Activated effector memory CD4-positive, alpha-beta T cell treated with anti-CD3 and anti-CD28 coated beads, Interleukin-2, amount 50 U/mL, for 16 hours (primary cell): ENCODE measurements around the gene SSU72.
"Not testable (repeated sequence)": the region's sequence is repeated elsewhere in the genome, so short reads cannot be mapped to it uniquely, and the experiment has no call there.

Experiments used
- DNase-seq: peaks from one replicate; pipeline ENCODE4 v3.0.0-alpha.2; 2020

SSU72 gene

GRCh38 chr1:1523651-1524050 is 51.0 kb downstream of the SSU72 start:
- DNase-seq, result not testable (repeated sequence)

- not testable (repeated sequence) for DNase-seq
Measured at GRCh38 chr1:1523226-1523625, 51.4 kb downstream of the SSU72 start.

- DNase-seq, result not testable (repeated sequence)
Measured at GRCh38 chr1:1522536-1522935, 52.1 kb downstream of the SSU72 start.

- DNase-seq, result no peak
Measured at GRCh38 chr1:1521331-1521730, 53.3 kb downstream of the SSU72 start.

- not testable (repeated sequence) for DNase-seq
Measured at GRCh38 chr1:1519805-1520505, 54.7 kb downstream of the SSU72 start.

GRCh38 chr1:1518621-1519007 is 56.0 kb downstream of the SSU72 start:
- not testable (repeated sequence) for DNase-seq

- DNase-seq, result no peak
Measured at GRCh38 chr1:1517973-1518620, 56.6 kb downstream of the SSU72 start.

GRCh38 chr1:1516923-1517322 is 57.7 kb downstream of the SSU72 start:
- not testable (repeated sequence) for DNase-seq

- DNase-seq, result not testable (repeated sequence)
Measured at GRCh38 chr1:1514376-1514775, 60.3 kb downstream of the SSU72 start.

GRCh38 chr1:1513675-1514074 is 61.0 kb downstream of the SSU72 start:
- DNase-seq, result not testable (repeated sequence)

- DNase-seq, result peak; percentile 72
Measured at GRCh38 chr1:1512425-1512824, 62.2 kb downstream of the SSU72 start.

GRCh38 chr1:1511533-1512285 is 63.0 kb downstream of the SSU72 start, which contains the start of gene ATAD3A:
TSS of gene ATAD3A (plus strand) at chr1:1512162. CDS start at chr1:1512269, 107 bp downstream.
- DNase-seq, result peak; percentile 99

GRCh38 chr1:1510912-1511532 is 63.6 kb downstream of the SSU72 start:
- DNase-seq, result no peak

GRCh38 chr1:1509465-1509850 is 65.2 kb downstream of the SSU72 start:
- DNase-seq, result not testable (repeated sequence)

- not testable (repeated sequence) for DNase-seq
Measured at GRCh38 chr1:1508775-1509464, 65.7 kb downstream of the SSU72 start.

- DNase-seq, result no peak
Measured at GRCh38 chr1:1507305-1507704, 67.4 kb downstream of the SSU72 start.

GRCh38 chr1:1505801-1506200 is 68.9 kb downstream of the SSU72 start:
- DNase-seq, result not testable (repeated sequence)

- DNase-seq, result not testable (repeated sequence)
Measured at GRCh38 chr1:1505366-1505798, 69.3 kb downstream of the SSU72 start.

- DNase-seq, result peak; percentile 90
Measured at GRCh38 chr1:1504777-1505365, 69.8 kb downstream of the SSU72 start.

GRCh38 chr1:1495461-1495975 is 79.1 kb downstream of the SSU72 start:
- not testable (repeated sequence) for DNase-seq

- not testable (repeated sequence) for DNase-seq
Measured at GRCh38 chr1:1494311-1494710, 80.4 kb downstream of the SSU72 start.
